ENCODE results near the gene KCNMB2.

GRCh38 chr3:178569826-178570225 lies 33.6 kb downstream of the KCNMB2 start:
- TF ChIP-seq, protein P1, sequence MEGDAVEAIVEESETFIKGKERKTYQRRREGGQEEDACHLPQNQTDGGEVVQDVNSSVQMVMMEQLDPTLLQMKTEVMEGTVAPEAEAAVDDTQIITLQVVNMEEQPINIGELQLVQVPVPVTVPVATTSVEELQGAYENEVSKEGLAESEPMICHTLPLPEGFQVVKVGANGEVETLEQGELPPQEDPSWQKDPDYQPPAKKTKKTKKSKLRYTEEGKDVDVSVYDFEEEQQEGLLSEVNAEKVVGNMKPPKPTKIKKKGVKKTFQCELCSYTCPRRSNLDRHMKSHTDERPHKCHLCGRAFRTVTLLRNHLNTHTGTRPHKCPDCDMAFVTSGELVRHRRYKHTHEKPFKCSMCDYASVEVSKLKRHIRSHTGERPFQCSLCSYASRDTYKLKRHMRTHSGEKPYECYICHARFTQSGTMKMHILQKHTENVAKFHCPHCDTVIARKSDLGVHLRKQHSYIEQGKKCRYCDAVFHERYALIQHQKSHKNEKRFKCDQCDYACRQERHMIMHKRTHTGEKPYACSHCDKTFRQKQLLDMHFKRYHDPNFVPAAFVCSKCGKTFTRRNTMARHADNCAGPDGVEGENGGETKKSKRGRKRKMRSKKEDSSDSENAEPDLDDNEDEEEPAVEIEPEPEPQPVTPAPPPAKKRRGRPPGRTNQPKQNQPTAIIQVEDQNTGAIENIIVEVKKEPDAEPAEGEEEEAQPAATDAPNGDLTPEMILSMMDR (IDR thresholded peaks at IDR 0.05; ENCODE audit: low read depth, low read length, poor library complexity, severe bottlenecking) = no peak
- no peak for TF ChIP-seq EZH2phosphoT487 (IDR thresholded peaks at IDR 0.05; ENCODE audit: borderline replicate concordance, low read length)

Data from DOHH2 (cell line).